Stimulated activated CD4-positive, alpha-beta T cell treated with anti-CD3 and anti-CD28 coated beads, Interleukin-15, amount 100 ng/mL, for 48 hours (primary cell): Measurements from ENCODE around the gene USP54.

ENCODE experiments used
- DNase-seq, 2 donors: peaks; one replicate each; pipeline ENCODE4 v3.0.0-alpha.2; 2020; ENCODE audit warnings: low read depth in 2 of 2

The USP54 gene

GRCh38 chr10:73529089-73529832 is 61.9 kb downstream of the USP54 start:
- peak in 1 of 2 donors; percentile 10 for DNase-seq

- no peak for DNase-seq
Measured at GRCh38 chr10:73522263-73522662, 68.9 kb downstream of the USP54 start.

GRCh38 chr10:73519336-73519735 is 71.8 kb downstream of the USP54 start:
- no peak for DNase-seq

- no peak for DNase-seq
Measured at GRCh38 chr10:73517166-73517888, 73.8 kb downstream of the USP54 start.

DNA sequence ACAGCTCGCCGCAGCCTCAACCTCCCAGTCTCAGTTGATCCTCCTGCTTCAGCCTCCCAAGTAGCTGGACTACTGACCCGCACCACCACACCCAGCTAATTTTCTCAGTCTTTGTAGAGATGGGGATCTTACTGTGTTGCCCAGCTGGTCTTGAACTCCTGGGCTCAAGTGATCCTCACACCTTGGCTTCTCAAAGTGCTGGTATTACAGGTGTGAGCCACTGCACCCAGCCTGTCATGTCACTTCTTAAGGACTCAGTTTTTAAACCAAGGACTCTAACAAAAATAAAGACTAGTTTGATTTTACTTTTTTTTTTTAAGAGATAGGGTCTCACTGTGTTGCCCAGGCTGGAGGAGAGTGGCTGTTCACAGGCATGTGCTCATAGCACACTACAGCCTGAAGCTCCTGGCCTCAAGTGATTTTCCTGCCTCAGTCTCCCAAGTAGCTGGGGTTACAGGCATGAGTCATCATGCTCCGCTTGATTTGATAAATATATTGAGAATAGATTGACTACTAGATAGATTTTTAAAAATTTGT is 78.9 kb downstream of the USP54 start:
- DNase-seq: no peak

DNA sequence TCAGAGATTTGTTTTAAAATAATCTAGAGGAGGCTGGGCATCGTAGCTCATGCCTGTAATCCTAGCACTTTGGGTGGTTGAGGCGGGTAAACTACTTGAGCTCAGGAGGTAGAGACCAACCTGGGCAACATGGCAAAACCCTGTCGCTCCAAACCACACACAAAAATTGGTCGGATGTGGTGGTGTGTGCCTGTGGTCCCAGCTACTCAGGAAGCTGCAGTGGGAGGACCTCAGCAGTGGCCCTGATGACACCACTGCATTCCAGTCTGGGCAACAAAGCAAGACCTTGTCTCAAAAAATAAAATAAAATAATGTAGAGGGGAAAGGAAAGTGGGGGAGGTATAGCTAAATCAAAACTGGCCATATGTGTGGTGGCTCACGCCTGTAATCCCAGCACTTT is 81.4 kb downstream of the USP54 start:
- DNase-seq: no peak

DNA sequence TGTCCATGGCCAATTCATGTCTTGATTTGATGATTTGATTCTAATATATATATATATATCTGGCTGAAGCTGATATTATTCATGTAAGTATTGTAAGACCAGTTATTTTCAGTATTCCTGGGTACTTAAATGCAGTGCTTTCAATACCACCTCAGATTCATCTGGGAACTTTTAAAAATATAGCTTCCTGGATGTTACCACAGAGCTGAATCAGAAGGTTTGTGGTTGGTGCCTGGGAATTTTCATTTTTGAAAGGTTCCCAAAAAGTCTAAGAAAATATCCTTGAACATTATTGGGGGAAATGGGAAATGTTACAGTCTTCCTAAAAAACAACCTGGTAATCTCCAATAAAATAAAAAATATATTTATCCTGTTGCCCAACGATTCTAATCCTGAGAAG is 84.7 kb downstream of the USP54 start:
- DNase-seq: no peak

DNA sequence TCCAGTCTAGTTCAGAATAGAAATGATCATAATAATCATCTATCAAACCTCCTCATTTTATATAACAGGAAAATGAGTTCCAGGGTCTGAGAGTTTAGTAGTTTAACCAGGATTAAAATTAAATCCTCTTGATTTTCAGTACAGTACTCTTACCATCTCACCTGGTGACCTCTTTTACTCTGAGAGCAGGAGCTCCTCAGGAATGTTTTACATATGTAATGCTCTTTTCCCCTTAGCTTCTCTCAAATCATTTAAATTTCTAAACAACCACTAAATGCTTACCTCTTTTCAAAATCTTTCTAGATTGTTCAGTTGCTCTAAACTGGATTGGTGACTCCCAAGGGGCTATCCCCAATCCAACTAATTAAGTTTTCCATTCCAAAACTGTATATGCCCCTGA is 85.1 kb downstream of the USP54 start:
- no peak for DNase-seq

DNA sequence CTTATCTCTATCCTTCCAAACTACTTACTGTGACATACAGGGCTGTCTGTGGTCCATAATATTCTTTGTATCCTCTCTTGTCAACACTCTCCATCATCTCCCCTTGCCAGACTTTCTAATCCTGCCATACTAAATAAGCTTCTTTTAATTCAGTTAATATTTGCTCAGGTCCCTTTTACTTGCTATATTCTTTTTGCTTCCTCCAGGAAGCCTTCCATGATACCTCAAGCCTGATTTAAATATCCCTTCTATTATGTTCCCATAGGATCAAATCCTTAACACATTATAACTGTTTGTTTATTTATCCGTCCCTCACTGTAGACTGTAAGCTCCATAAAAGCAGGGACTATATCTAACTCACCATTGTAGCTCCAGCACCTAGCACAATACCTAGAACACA is 88.1 kb downstream of the USP54 start:
- no peak for DNase-seq

DNA sequence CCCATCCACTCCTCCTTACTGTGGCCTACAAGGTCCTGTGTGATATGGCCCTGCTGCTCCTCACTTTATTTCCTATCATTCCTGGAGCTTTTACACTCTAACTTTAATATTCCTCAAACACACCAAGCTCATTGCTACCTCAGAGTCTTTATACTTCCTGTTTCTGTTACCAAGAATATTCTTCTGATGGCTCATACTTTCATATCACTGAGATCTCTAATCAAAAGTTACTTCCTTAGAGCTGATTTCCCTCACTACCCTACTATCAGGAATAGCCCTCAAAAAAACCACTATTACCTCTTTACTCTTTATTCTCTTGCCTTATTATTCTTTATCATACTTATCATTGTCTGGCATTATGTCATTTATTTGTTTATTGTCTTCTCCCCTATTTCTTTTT is 89.5 kb downstream of the USP54 start:
- no peak for DNase-seq

- DNase-seq: no peak
Measured at GRCh38 chr10:73497623-73498022, 93.5 kb downstream of the USP54 start.

GRCh38 chr10:73495884-73496674 is 95.1 kb downstream of the USP54 start, which contains the start of gene PPP3CB:
PPP3CB (minus strand) TSS chr10:73496024; CDS start chr10:73495889, 135 bp downstream.
- peak; percentile 86 to 87 for DNase-seq

DNA sequence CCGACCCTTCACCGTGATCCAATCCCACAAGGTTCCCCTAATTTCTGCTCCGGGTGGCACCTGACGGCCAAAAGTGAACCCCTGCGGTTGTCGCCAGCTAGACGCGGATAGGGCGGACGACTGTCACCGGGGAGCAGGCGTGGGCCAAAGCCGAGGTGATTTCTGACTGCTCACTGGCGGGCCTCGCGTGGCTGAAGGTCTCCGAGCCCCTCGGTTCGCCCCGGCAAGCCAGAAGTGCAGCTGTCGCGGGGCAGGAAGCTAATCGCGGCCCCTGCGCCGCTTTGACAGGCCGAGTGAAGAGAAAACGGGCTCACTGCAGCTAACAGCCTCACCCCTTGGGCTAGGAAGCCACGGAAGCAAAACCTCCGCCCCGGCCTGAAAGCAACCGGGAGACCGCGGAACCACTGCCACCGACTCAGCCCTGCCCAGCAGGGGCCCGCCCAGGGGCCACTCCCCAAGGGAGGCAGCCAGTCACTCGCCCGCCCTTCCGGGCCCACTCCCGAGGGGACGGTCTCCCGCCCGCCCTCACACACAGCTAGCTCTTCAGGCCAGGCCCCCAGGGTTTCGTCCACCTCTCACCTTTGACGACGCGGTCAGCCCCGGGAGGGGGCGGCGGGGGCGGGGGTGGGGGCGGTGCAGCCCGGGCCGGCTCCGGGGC is 95.8 kb downstream of the USP54 start:
- DNase-seq: peak; percentile 79 to 82

DNA sequence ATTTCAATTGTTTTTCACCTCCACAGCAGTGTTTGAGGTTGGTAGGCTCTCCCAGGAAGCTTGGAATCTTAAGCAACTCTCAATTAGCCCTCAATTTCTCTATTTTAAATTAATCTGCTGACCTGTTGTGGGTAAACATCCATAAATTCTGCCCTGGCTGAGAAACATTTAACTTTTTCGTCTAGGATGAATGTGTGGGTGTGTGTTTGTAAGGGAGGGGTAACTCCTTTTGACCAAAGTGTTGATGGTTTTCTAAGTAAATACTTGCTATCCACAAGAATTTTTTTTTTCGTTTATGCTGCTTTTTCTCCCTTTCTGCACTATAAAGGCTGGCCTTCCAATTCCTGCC is 96.3 kb downstream of the USP54 start:
- no peak for DNase-seq

GRCh38 chr10:73494213-73494612 is 96.9 kb downstream of the USP54 start:
- DNase-seq: no peak

GRCh38 chr10:73493781-73494180 is 97.4 kb downstream of the USP54 start:
- DNase-seq: no peak

GRCh38 chr10:73486601-73487000 is 104.5 kb downstream of the USP54 start:
- no peak for DNase-seq

- DNase-seq: no peak
Measured at GRCh38 chr10:73485320-73485719, 105.8 kb downstream of the USP54 start.

DNA sequence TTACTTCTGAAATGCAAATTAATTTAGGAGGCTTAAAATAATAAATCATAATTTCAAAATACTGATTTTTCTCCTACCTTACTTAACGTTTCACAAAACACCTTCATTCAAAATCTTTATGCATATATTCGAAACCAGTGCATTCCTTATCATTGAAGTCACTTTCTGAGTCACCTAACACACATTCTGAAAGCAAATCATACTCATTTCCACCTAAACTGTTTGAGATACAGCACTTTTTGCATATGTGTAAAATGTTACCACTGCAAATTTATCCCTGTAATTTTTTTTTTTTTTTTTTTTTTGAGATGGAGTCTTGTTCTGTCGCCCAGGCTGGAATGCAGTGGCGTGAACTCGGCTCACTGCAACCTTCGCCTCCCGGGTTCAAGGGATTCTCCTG is 111.0 kb downstream of the USP54 start:
- DNase-seq: no peak

GRCh38 chr10:73478636-73479035 is 112.5 kb downstream of the USP54 start:
- DNase-seq: no peak

- no peak for DNase-seq
Measured at GRCh38 chr10:73471226-73471625, 119.9 kb downstream of the USP54 start.

DNA sequence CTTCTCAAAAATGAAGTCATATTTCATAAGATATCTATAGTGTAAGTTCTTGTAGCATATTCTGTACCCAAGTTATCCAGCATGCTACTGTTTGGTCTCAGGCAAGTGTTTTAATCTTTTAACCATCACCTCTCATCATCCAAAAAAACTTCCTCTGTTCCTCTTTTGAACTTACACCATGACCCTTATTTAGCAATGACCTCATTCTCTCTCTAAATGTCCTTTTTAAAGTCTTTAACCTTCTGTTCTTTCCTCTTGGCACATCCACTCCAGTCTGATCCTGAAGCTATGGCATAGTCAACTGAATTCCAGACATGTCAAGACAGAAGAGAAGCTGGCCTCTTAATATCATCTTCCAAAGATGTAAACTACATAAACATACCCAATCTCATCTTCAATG is 121.6 kb downstream of the USP54 start:
- DNase-seq: no peak
